ENCODE data around the gene CADM1.

DNA sequence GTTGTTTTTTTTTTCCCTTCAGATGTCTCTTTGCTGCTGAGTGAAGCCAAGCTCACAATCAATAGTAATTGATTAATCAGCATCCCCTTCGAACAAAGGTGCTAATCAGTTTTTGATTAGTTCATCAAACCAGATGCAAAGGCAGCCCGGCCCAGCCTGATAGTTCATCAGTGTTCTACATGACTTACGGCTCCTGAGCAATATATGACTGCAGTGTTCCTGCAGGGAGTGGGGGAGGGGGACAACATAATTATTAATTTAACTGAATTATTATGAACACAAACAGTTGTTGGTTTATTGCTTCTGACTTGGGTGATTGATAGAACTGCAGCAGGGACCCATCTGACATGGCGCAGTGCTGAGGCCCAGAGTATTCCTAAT, 315.3 kb downstream of the CADM1 start:
- TF ChIP-seq, protein P1, sequence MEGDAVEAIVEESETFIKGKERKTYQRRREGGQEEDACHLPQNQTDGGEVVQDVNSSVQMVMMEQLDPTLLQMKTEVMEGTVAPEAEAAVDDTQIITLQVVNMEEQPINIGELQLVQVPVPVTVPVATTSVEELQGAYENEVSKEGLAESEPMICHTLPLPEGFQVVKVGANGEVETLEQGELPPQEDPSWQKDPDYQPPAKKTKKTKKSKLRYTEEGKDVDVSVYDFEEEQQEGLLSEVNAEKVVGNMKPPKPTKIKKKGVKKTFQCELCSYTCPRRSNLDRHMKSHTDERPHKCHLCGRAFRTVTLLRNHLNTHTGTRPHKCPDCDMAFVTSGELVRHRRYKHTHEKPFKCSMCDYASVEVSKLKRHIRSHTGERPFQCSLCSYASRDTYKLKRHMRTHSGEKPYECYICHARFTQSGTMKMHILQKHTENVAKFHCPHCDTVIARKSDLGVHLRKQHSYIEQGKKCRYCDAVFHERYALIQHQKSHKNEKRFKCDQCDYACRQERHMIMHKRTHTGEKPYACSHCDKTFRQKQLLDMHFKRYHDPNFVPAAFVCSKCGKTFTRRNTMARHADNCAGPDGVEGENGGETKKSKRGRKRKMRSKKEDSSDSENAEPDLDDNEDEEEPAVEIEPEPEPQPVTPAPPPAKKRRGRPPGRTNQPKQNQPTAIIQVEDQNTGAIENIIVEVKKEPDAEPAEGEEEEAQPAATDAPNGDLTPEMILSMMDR (IDR thresholded peaks at IDR 0.05 in 8 of 11, conservative IDR thresholded peaks at IDR 0.05 in 3 of 11), result no peak
- TF ChIP-seq POLR2A (IDR thresholded peaks at IDR 0.05) (no peak), POLR2AphosphoS5 (IDR thresholded peaks at IDR 0.05) (no peak)
